Nephron progenitor cell (in vitro differentiated cells): ENCODE measurements around the gene ITSN2.

Experiments
- DNase-seq: peaks from one replicate; pipeline ENCODE4 v3.0.0; 2021
- H3K27ac Mint-ChIP-seq: 2 replicates; pipeline ENCODE4 v1.8.0; 2021; ENCODE audit warnings: mild to moderate bottlenecking, moderate library complexity, mixed read lengths
- H3K27me3 Mint-ChIP-seq: 2 replicates; pipeline ENCODE4 v1.8.0; 2021; ENCODE audit warnings: mild to moderate bottlenecking, low read depth, mixed read lengths; ENCODE audit not compliant: poor library complexity
- H3K36me3 Mint-ChIP-seq: 2 replicates; pipeline ENCODE4 v1.8.0; 2021; ENCODE audit warnings: low read depth, mixed read lengths
- H3K4me1 Mint-ChIP-seq: 2 replicates; pipeline ENCODE4 v1.8.0; 2021; ENCODE audit warnings: mixed read lengths
- H3K4me3 Mint-ChIP-seq: 2 replicates; pipeline ENCODE4 v1.8.0; 2021; ENCODE audit warnings: mild to moderate bottlenecking, moderate library complexity, mixed read lengths
- H3K9me3 Mint-ChIP-seq: 2 replicates; pipeline ENCODE4 v1.8.0; 2021; ENCODE audit warnings: mild to moderate bottlenecking, moderate library complexity, mixed read lengths
- CTCF ChIP-seq: fragments of 200-600 bp; sonication (generic); IDR thresholded peaks from 2 replicates; pipeline ENCODE4 v1.5.0; 2021; ENCODE audit warnings: antibody characterized with exemption

Gene ITSN2

GRCh38 chr2:24352664-24353063, 7.7 kb downstream of the ITSN2 start:
- no peak overlapping the region for H3K4me3 Mint-ChIP-seq
- H3K9me3 Mint-ChIP-seq: no peaks in the 10 kb centered on the region
- no peak for TF ChIP-seq CTCF
- DNase-seq: no peak
- peaks cover 6% of the 10 kb centered on the region for H3K4me1 Mint-ChIP-seq
- H3K27ac Mint-ChIP-seq: no peak overlapping the region
- no peaks in the 10 kb centered on the region for H3K36me3 Mint-ChIP-seq
- peaks cover 12% of the 10 kb centered on the region for H3K27me3 Mint-ChIP-seq

GRCh38 chr2:24351981-24352380, 8.4 kb downstream of the ITSN2 start:
- TF ChIP-seq CTCF: no peak
- Mint-ChIP-seq H3K36me3 (no peaks in the 10 kb centered on the region), H3K9me3 (no peaks in the 10 kb centered on the region), H3K27ac (no peak overlapping the region), H3K4me1 (peaks cover 6% of the 10 kb centered on the region), H3K27me3 (peaks cover 6% of the 10 kb centered on the region), H3K4me3 (no peak overlapping the region)
- no peak for DNase-seq

GRCh38 chr2:24351627-24351938, 8.8 kb downstream of the ITSN2 start:
- Mint-ChIP-seq H3K27ac (no peak overlapping the region), H3K4me3 (no peak overlapping the region), H3K4me1 (peaks cover 6% of the 10 kb centered on the region), H3K9me3 (no peaks in the 10 kb centered on the region), H3K36me3 (no peaks in the 10 kb centered on the region), H3K27me3 (peaks cover 3% of the 10 kb centered on the region)
- no peak for TF ChIP-seq CTCF
- no peak for DNase-seq

GRCh38 chr2:24350826-24351626, 9.3 kb downstream of the ITSN2 start:
- DNase-seq: no peak
- Mint-ChIP-seq H3K4me1 (peaks cover 6% of the 10 kb centered on the region), H3K9me3 (no peaks in the 10 kb centered on the region), H3K4me3 (no peak overlapping the region), H3K27ac (no peak overlapping the region), H3K36me3 (no peaks in the 10 kb centered on the region), H3K27me3 (peaks cover 3% of the 10 kb centered on the region)
- TF ChIP-seq CTCF: no peak

- Mint-ChIP-seq H3K4me1 (no peaks in the 10 kb centered on the region), H3K27ac (no peak overlapping the region), H3K4me3 (no peak overlapping the region), H3K27me3 (peaks cover 3% of the 10 kb centered on the region), H3K36me3 (no peaks in the 10 kb centered on the region), H3K9me3 (no peaks in the 10 kb centered on the region)
- DNase-seq: no peak
- no peak for TF ChIP-seq CTCF
Observed at GRCh38 chr2:24349097-24349496, 11.2 kb downstream of the ITSN2 start.

GRCh38 chr2:24345937-24346336, 14.4 kb downstream of the ITSN2 start:
- DNase-seq: no peak
- no peaks in the 10 kb centered on the region for H3K4me1 Mint-ChIP-seq

More at GRCh38 chr2:24345937-24346336, 14.4 kb downstream of the ITSN2 start:
- Mint-ChIP-seq H3K9me3 (no peaks in the 10 kb centered on the region), H3K27ac (no peak overlapping the region), H3K27me3 (peaks cover under 1% of the 10 kb centered on the region), H3K36me3 (no peaks in the 10 kb centered on the region), H3K4me3 (no peak overlapping the region)
- no peak for TF ChIP-seq CTCF
